Measurements from ENCODE around the gene TTC23.

Gene TTC23

DNA sequence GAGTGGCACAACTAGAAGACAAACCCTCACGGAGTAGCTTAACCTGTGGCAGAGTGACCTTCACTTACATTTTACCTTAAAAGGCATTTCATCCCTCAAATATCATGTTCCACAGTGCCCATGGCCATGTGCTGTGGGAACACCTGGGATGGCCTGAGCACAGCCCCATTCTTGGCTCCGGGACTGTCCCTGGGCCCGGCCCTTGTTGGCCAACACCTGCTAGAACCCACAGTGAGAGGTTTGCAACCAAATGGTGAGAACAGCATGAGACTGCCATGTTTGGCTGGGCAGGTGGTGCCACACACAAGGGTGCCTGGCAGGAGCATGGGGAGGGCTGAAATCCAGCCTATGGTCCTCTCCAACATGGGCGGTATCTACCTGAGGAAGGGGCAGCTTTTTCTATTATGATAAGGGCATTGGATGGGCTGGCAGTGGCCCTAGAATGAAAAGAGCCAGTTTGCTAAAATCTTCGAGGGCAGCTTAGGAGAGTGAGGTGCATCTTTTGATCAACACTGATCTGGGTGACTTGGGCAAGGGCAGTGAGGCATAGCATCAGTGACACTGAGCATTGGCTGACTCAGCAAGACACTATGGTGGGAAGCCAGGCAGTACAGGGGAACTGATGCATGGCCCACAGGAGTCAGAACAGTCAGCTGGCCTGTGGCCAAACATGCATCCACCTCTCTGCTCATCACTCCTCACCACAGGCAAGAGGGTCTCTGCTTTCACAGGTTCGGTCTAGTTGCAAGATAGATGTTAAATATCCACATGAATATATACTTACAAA is 90.6 kb downstream of the TTC23 start:
- Histone ChIP-seq H3K4me3 (no peak overlapping the region), H3K27me3 (ENCODE audit: low read depth) (no peaks in the 10 kb centered on the region), H3K4me1 (peaks cover 8% of the 10 kb centered on the region), H3K9me3 (no peaks in the 10 kb centered on the region), H3K36me3 (replicated peaks) (no peaks in the 10 kb centered on the region)
- DNase-seq (ENCODE audit: low spot score in 2 of 2), result no peak
- in situ Hi-C loops (cut with MboI; ENCODE audit: low sequenced_read_pairs), result no loop called here

- peaks cover 15% of the 10 kb centered on the region for H3K4me1 ChIP-seq
- no peaks in the 10 kb centered on the region for H3K36me3 ChIP-seq (replicated peaks)
- in situ Hi-C loops (cut with MboI; ENCODE audit: low sequenced_read_pairs), result no loop called here
- H3K4me3 ChIP-seq, result no peak overlapping the region
- H3K9me3 ChIP-seq, result no peaks in the 10 kb centered on the region
- no peaks in the 10 kb centered on the region for H3K27me3 ChIP-seq (ENCODE audit: low read depth)
- no peak for DNase-seq (ENCODE audit: low spot score in 2 of 2)
These were observed 91.9 kb downstream of the TTC23 start for GRCh38 chr15:99157456-99157855.

GRCh38 chr15:99155961-99156443 is 93.4 kb downstream of the TTC23 start:
- no peak for DNase-seq (ENCODE audit: low spot score in 2 of 2)
- Histone ChIP-seq H3K9me3 (no peaks in the 10 kb centered on the region), H3K36me3 (replicated peaks) (no peaks in the 10 kb centered on the region), H3K27me3 (ENCODE audit: low read depth) (no peaks in the 10 kb centered on the region), H3K4me1 (peaks cover 15% of the 10 kb centered on the region), H3K4me3 (no peak overlapping the region)
- in situ Hi-C loops (cut with MboI; ENCODE audit: low sequenced_read_pairs), result no loop called here

DNA sequence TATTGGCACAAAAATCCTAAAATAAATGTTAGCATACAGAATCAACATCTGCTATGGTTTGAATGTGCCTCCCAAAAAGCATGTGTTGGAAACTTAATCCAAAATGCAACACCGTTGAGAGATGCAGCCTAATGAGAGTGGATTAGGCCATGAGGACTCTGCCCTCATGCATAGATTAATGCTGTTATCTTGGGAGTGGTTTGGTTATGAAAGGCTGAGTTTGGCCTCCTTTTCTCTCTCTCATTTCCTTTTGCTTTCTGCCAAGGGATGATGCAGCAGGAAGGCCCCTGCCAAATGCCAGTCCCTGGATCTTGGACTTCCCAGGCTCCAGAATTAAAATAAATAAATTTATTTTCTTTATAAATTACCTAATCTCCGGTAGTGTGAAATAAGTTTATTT is 95.1 kb downstream of the TTC23 start:
- H3K4me1 ChIP-seq, result peaks cover 15% of the 10 kb centered on the region
- H3K4me3 ChIP-seq, result no peak overlapping the region
- in situ Hi-C loops (cut with MboI; ENCODE audit: low sequenced_read_pairs), result no loop called here
- H3K36me3 ChIP-seq (replicated peaks), result no peaks in the 10 kb centered on the region
- no peaks in the 10 kb centered on the region for H3K9me3 ChIP-seq
- no peaks in the 10 kb centered on the region for H3K27me3 ChIP-seq (ENCODE audit: low read depth)
- DNase-seq (ENCODE audit: low spot score in 2 of 2), result peak in 1 of 2 experiments; percentile 29

DNA sequence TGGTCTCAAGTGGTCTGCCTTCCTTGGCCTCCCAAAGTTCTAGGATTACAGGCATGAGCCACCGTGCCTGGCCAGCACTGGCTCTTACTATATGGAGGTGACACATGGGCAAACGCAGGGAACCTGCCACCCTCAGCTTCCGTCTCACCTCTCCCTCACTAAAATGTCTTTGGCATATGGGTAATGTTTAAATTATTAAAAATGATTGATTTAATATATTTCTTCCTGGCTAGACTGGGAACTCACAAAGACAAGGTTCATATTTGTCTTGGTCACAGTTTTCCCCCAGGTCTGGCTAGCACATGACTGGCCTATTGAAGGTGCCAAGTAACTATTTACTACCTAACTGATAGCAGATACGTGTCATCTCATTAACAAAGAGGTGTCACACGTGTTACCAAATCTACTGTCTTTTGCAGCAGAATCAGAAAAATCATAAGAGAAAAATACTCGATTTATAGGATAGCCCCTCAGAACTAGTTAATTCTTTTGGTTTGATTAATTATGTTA is 96.3 kb downstream of the TTC23 start:
- no peaks in the 10 kb centered on the region for H3K36me3 ChIP-seq (replicated peaks)
- H3K27me3 ChIP-seq (ENCODE audit: low read depth), result no peaks in the 10 kb centered on the region
- in situ Hi-C loops (cut with MboI; ENCODE audit: low sequenced_read_pairs), result no loop called here
- DNase-seq (ENCODE audit: low spot score in 2 of 2), result no peak
- no peak overlapping the region for H3K4me3 ChIP-seq
- H3K4me1 ChIP-seq, result peaks cover 15% of the 10 kb centered on the region
- H3K9me3 ChIP-seq, result no peaks in the 10 kb centered on the region

- H3K9me3 ChIP-seq, result no peaks in the 10 kb centered on the region
- H3K4me3 ChIP-seq, result no peak overlapping the region
- H3K4me1 ChIP-seq, result peaks cover 21% of the 10 kb centered on the region
- in situ Hi-C loops (cut with MboI; ENCODE audit: low sequenced_read_pairs), result no loop called here
- no peaks in the 10 kb centered on the region for H3K36me3 ChIP-seq (replicated peaks)
- H3K27me3 ChIP-seq (ENCODE audit: low read depth), result no peaks in the 10 kb centered on the region
- no peak for DNase-seq (ENCODE audit: low spot score in 2 of 2)
These were observed 98.2 kb downstream of the TTC23 start for GRCh38 chr15:99151156-99151555.

- H3K36me3 ChIP-seq (replicated peaks), result no peaks in the 10 kb centered on the region
- peaks cover 18% of the 10 kb centered on the region for H3K4me1 ChIP-seq
- in situ Hi-C loops (cut with MboI; ENCODE audit: low sequenced_read_pairs), result no loop called here
- no peaks in the 10 kb centered on the region for H3K27me3 ChIP-seq (ENCODE audit: low read depth)
- no peak overlapping the region for H3K4me3 ChIP-seq
- H3K9me3 ChIP-seq, result no peaks in the 10 kb centered on the region
- DNase-seq (ENCODE audit: low spot score in 2 of 2), result no peak
These were observed 100.0 kb downstream of the TTC23 start for GRCh38 chr15:99149366-99149765.

DNA sequence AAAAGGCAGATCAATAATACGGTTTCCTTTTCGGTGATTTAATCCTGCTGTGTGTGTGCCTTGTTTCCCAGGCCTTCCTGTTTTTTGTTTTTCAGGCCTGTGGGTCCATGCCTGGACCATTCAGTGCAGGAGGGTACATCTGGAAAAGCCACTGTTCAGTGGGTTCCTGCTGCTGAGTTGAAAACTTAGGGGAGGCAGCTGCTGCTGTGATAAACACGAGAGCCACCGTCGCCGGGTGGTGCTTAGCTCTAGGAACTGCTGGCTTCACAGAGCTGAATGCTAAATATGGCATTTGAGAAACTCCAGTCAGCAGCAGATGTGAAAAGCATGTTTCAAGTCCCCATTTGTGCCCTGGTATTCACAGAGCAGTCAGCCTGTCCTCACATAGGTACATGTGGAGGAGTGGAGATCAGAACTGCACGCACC is 100.5 kb downstream of the TTC23 start:
- DNase-seq (ENCODE audit: low spot score in 2 of 2), result no peak
- no peaks in the 10 kb centered on the region for H3K36me3 ChIP-seq (replicated peaks)
- in situ Hi-C loops (cut with MboI; ENCODE audit: low sequenced_read_pairs), result no loop called here
- no peaks in the 10 kb centered on the region for H3K27me3 ChIP-seq (ENCODE audit: low read depth)
- H3K9me3 ChIP-seq, result no peaks in the 10 kb centered on the region
- H3K4me3 ChIP-seq, result no peak overlapping the region
- H3K4me1 ChIP-seq, result peaks cover 18% of the 10 kb centered on the region

DNA sequence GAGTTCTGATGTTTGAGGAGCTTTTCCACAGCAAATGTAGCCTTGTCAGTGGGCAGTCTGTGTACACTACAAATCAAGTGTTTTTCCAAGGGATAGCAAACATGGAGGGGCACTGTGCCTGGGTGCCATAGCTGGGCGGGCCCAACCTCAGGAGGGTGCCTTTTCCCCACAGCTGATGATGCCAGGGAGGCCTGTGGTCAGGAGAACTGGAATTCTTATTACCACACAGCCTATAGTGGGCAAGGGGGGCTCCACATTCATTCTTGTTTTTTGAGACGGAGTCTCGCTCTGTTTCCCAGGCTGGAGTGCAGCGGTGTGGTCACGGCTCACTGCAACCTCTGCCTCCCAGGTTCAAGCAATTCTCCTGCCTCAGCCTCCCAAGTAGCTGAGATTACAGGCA is 102.7 kb downstream of the TTC23 start:
- H3K4me1 ChIP-seq, result peaks cover 28% of the 10 kb centered on the region
- no peak overlapping the region for H3K4me3 ChIP-seq
- no peak for DNase-seq (ENCODE audit: low spot score in 2 of 2)
- H3K9me3 ChIP-seq, result no peaks in the 10 kb centered on the region
- H3K27me3 ChIP-seq (ENCODE audit: low read depth), result no peaks in the 10 kb centered on the region
- in situ Hi-C loops (cut with MboI; ENCODE audit: low sequenced_read_pairs), result no loop called here
- no peaks in the 10 kb centered on the region for H3K36me3 ChIP-seq (replicated peaks)

DNA sequence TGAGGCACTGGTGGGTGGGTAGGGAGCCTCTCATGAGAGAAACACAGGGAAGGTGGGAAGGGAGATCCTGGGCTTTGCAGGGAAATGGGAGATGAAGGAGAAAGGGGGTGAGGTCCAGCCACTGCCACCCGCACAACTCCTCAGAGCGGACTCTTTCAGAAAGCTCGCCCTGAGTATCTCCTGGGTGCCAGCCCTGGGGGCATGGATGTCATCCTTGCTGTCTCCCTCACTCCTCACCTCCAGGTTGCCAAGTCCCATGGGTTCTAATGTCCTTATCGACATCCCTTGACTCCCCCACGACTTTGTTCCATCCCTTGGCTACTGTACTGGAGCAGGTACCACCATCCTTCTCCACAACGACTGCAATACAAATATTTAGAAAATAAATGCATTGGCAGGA is 103.6 kb downstream of the TTC23 start:
- Histone ChIP-seq H3K9me3 (no peaks in the 10 kb centered on the region), H3K27me3 (ENCODE audit: low read depth) (no peaks in the 10 kb centered on the region), H3K4me1 (peaks cover 32% of the 10 kb centered on the region), H3K36me3 (replicated peaks) (no peaks in the 10 kb centered on the region), H3K4me3 (no peak overlapping the region)
- no peak for DNase-seq (ENCODE audit: low spot score in 2 of 2)
- in situ Hi-C loops (cut with MboI; ENCODE audit: low sequenced_read_pairs), result no loop called here

GRCh38 chr15:99145005-99145404 is 104.4 kb downstream of the TTC23 start:
- H3K4me3 ChIP-seq, result no peak overlapping the region
- H3K27me3 ChIP-seq (ENCODE audit: low read depth), result no peaks in the 10 kb centered on the region
- peaks cover 32% of the 10 kb centered on the region for H3K4me1 ChIP-seq
- in situ Hi-C loops (cut with MboI; ENCODE audit: low sequenced_read_pairs), result no loop called here
- no peak for DNase-seq (ENCODE audit: low spot score in 2 of 2)
- no peaks in the 10 kb centered on the region for H3K9me3 ChIP-seq
- H3K36me3 ChIP-seq (replicated peaks), result no peaks in the 10 kb centered on the region

- Histone ChIP-seq H3K4me3 (no peak overlapping the region), H3K27me3 (ENCODE audit: low read depth) (no peaks in the 10 kb centered on the region), H3K9me3 (no peaks in the 10 kb centered on the region), H3K4me1 (peaks cover 32% of the 10 kb centered on the region), H3K36me3 (replicated peaks) (no peaks in the 10 kb centered on the region)
- in situ Hi-C loops (cut with MboI; ENCODE audit: low sequenced_read_pairs), result no loop called here
- peak in 1 of 2 experiments; percentile 18 for DNase-seq (ENCODE audit: low spot score in 2 of 2)
These were observed 105.4 kb downstream of the TTC23 start for GRCh38 chr15:99143655-99144610.

DNA sequence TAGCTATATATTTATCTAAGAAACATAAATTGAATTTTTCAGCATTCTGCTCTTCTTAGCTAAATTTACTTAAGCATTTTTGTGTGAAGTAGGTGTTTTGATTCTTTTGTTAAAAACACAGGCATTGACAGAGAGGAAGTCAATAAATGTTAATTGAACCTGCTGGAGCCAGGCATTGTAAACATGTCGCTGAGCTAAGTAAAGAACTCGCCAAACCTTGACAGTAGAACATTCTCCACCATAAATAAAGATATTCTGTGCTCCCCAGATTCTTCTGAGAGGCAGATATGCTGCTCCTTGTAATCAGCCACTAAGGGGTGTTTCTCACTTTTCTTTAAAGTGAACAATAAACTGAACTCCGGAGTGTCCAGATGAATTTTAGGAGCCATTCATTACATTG is 106.1 kb downstream of the TTC23 start:
- in situ Hi-C loops (cut with MboI; ENCODE audit: low sequenced_read_pairs), result no loop called here
- H3K9me3 ChIP-seq, result no peaks in the 10 kb centered on the region
- no peaks in the 10 kb centered on the region for H3K36me3 ChIP-seq (replicated peaks)
- peak in 1 of 2 experiments; percentile 14 for DNase-seq (ENCODE audit: low spot score in 2 of 2)
- H3K4me1 ChIP-seq, result peaks cover 32% of the 10 kb centered on the region
- no peaks in the 10 kb centered on the region for H3K27me3 ChIP-seq (ENCODE audit: low read depth)
- no peak overlapping the region for H3K4me3 ChIP-seq

- no peaks in the 10 kb centered on the region for H3K9me3 ChIP-seq
- H3K4me1 ChIP-seq, result peaks cover 28% of the 10 kb centered on the region
- no peaks in the 10 kb centered on the region for H3K27me3 ChIP-seq (ENCODE audit: low read depth)
- H3K36me3 ChIP-seq (replicated peaks), result no peaks in the 10 kb centered on the region
- in situ Hi-C loops (cut with MboI; ENCODE audit: low sequenced_read_pairs), result no loop called here
- no peak for DNase-seq (ENCODE audit: low spot score in 2 of 2)
- no peak overlapping the region for H3K4me3 ChIP-seq
These were observed 106.8 kb downstream of the TTC23 start for GRCh38 chr15:99142562-99142961.

All from HAP-1 (cell line).